ENCODE measurements around the gene HYAL3. TPM values are rescaled to one million over a fixed set of nuclear protein-coding genes. Genes with fewer than 3 reads are reported as not detected.

Gene HYAL3
- total and polyA plus RNA-seq, 2 of the 13 experiments (the other 11 are each of a cell fraction or from before 2014, with no cell fraction given): 5.5 to 10.4 TPM

DNA sequence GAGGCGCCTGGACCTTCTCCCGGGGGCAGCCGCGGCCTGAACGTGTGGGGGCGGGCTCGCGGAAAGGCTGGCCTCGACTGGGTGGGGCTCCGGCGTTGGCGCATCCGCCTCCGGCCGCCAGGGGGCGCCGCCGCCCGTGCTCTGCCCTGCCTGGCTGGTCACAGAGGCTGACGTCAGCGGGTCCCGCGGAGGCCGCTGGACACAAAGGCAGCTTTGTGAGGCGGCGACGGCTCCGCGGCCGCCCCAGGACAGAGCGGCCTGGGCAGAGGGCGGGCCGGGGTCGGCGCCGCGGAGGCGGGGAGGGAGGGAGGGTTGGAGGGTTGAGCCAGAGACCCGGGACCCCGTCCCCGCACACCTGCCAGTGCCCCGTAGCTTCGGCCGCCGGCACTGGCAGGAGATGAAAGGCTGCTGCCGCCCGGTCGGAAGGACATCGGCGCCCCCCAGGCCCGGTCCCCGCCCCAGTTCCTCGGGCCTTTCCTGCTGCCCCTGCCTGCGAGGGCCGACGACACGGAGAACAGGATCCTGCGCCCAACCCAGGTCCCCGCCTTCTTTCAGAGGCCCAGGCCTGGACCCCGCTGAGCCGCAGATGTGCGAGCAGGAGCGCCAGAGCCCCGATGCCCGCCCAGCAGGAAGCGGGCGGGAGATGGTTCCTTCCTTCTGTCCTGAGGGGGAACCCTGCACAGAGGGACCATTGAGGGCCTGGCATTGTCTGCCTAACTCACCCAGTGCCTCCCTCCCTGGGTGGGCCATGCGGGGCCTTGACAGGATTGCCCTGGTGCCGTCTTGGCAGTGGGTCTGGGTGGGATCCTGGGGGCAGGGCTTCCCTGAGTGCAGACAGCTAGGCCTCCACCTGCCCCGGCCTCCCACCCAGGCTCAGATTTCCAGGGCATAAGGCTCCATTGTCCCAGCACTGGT lies 38.9 kb downstream of the HYAL3 start (continued):
- TF ChIP-seq PRDM10 (CRISPR knock-in tag; IDR thresholded peaks at IDR 0.05; ENCODE audit: low read depth) (peak; percentile 32), MIER2 (CRISPR knock-in tag; IDR thresholded peaks at IDR 0.05) (no peak), TEAD2 (CRISPR knock-in tag; IDR thresholded peaks at IDR 0.05) (no peak), ZNF609 (CRISPR knock-in tag; IDR thresholded peaks at IDR 0.05; ENCODE audit: borderline replicate concordance) (peak; percentile 68; the same call in 1 of the 2 replicates), NCOA2 (CRISPR knock-in tag; IDR thresholded peaks at IDR 0.05) (peak; percentile 90), GATA4 (IDR thresholded peaks at IDR 0.05; ENCODE audit: borderline replicate concordance, low read depth) (peak; percentile 70; the same call in 1 of the 2 replicates), SNAPC2 (CRISPR knock-in tag; IDR thresholded peaks at IDR 0.05) (peak; percentile 84; the same call in 1 of the 2 replicates)
- TF ChIP-seq, protein P1, sequence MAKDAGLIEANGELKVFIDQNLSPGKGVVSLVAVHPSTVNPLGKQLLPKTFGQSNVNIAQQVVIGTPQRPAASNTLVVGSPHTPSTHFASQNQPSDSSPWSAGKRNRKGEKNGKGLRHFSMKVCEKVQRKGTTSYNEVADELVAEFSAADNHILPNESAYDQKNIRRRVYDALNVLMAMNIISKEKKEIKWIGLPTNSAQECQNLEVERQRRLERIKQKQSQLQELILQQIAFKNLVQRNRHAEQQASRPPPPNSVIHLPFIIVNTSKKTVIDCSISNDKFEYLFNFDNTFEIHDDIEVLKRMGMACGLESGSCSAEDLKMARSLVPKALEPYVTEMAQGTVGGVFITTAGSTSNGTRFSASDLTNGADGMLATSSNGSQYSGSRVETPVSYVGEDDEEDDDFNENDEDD (CRISPR knock-in tag; IDR thresholded peaks at IDR 0.05; ENCODE audit: borderline replicate concordance): no peak; the same call in 1 of the 2 replicates
- TF ChIP-seq, protein P2, sequence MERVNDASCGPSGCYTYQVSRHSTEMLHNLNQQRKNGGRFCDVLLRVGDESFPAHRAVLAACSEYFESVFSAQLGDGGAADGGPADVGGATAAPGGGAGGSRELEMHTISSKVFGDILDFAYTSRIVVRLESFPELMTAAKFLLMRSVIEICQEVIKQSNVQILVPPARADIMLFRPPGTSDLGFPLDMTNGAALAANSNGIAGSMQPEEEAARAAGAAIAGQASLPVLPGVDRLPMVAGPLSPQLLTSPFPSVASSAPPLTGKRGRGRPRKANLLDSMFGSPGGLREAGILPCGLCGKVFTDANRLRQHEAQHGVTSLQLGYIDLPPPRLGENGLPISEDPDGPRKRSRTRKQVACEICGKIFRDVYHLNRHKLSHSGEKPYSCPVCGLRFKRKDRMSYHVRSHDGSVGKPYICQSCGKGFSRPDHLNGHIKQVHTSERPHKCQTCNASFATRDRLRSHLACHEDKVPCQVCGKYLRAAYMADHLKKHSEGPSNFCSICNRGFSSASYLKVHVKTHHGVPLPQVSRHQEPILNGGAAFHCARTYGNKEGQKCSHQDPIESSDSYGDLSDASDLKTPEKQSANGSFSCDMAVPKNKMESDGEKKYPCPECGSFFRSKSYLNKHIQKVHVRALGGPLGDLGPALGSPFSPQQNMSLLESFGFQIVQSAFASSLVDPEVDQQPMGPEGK (CRISPR knock-in tag; IDR thresholded peaks at IDR 0.05): peak; percentile 99
- TF ChIP-seq, protein P3, sequence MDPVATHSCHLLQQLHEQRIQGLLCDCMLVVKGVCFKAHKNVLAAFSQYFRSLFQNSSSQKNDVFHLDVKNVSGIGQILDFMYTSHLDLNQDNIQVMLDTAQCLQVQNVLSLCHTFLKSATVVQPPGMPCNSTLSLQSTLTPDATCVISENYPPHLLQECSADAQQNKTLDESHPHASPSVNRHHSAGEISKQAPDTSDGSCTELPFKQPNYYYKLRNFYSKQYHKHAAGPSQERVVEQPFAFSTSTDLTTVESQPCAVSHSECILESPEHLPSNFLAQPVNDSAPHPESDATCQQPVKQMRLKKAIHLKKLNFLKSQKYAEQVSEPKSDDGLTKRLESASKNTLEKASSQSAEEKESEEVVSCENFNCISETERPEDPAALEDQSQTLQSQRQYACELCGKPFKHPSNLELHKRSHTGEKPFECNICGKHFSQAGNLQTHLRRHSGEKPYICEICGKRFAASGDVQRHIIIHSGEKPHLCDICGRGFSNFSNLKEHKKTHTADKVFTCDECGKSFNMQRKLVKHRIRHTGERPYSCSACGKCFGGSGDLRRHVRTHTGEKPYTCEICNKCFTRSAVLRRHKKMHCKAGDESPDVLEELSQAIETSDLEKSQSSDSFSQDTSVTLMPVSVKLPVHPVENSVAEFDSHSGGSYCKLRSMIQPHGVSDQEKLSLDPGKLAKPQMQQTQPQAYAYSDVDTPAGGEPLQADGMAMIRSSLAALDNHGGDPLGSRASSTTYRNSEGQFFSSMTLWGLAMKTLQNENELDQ (CRISPR knock-in tag; IDR thresholded peaks at IDR 0.05; ENCODE audit: borderline replicate concordance): no peak
